Measurements from ENCODE around the gene EBI3. TPM values are rescaled to one million over a fixed set of nuclear protein-coding genes. Genes with fewer than 3 reads are reported as not detected.
"Not testable (repeated sequence)": the region's sequence is repeated elsewhere in the genome, so short reads cannot be mapped to it uniquely, and the experiment has no call there.

The EBI3 gene
- total and polyA plus RNA-seq, 2 of the 13 experiments (the other 11 are each of a cell fraction or from before 2014, with no cell fraction given) = 3.4 TPM; not detected in 1

DNA sequence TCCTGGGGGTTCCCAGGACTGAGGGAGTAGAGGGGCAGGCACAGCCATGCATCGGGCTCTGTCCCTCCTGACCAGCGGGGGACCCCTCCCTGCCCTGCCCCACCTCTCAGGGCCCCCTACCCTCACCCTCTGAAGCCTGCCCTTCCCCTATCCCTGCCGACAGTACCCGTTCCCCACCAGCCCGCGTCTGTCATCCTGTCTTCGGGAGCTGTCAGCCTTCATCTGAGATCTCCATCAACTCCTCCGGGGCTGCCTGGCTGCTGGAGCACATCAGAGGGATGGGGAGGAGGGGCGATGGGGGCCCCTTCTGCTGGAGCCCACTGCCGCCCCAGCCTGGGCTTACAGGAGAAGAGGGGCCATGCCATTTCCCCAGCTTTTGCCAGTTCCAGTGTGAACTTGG, 43.6 kb downstream of the EBI3 start:
- ATAC-seq (no peak), FAIRE-seq (no peak), DNase-seq (ENCODE audit: low spot score) (no peak)
- H3K36me3 ChIP-seq (replicated peaks in 1 of 2; ENCODE audit: control insufficient read depth in 1 of 2, insufficient read depth in 2 of 2, low read length in 2 of 2) = peaks cover 3 to 6% of the 10 kb centered on the region in 2 experiments; a peak in 2 of 5 replicates
- H3K4me2 ChIP-seq (ENCODE audit: low read depth, low read length) = no peak overlapping the region
- no peaks in the 10 kb centered on the region for H4K20me1 ChIP-seq (ENCODE audit: insufficient read depth, low read length)
- H3K27me3 ChIP-seq (ENCODE audit: control insufficient read depth in 1 of 2, insufficient read depth in 2 of 2, low read length in 2 of 2) = peaks cover 0 to 11% of the 10 kb centered on the region in 2 experiments; a peak in 3 of 5 replicates
- ChIA-PET CTCF (ENCODE audit: low intra/inter-chr PET ratio, low total read pairs) (no interaction called here), POLR2A (no interaction called here)
- H3K9me3 ChIP-seq (ENCODE audit: low read length) = no peaks in the 10 kb centered on the region
- H3K79me2 ChIP-seq (ENCODE audit: insufficient read depth, low read length) = no peaks in the 10 kb centered on the region
- no peak for TF ChIP-seq ZNF614 (CRISPR knock-in tag; IDR thresholded peaks at IDR 0.05; ENCODE audit: borderline replicate concordance)
- no peak for TF ChIP-seq RXRB (CRISPR knock-in tag; IDR thresholded peaks at IDR 0.05; ENCODE audit: borderline replicate concordance)
- no peak for TF ChIP-seq JDP2 (CRISPR knock-in tag; IDR thresholded peaks at IDR 0.05; ENCODE audit: borderline replicate concordance)
- no peak for TF ChIP-seq ASH2L (IDR thresholded peaks at IDR 0.05; ENCODE audit: insufficient read length, low read depth, low read length)
- TF ChIP-seq GATAD2A (CRISPR knock-in tag; IDR thresholded peaks at IDR 0.05) = no peak
- TF ChIP-seq GABPB1 (CRISPR knock-in tag; IDR thresholded peaks at IDR 0.05) = no peak
- TF ChIP-seq ZNF672 (CRISPR knock-in tag; IDR thresholded peaks at IDR 0.05) = no peak
- TF ChIP-seq REXO4 (CRISPR knock-in tag; IDR thresholded peaks at IDR 0.05; ENCODE audit: borderline replicate concordance) = no peak
- no peak overlapping the region for H3K27ac ChIP-seq (ENCODE audit: extremely low read length, insufficient read depth, low read length)
- H3K9ac ChIP-seq (ENCODE audit: insufficient read depth, low read depth, low read length) = no peak overlapping the region
- H3K4me3 ChIP-seq (replicated peaks in 1 of 3; ENCODE audit: insufficient read depth in 1 of 3, low read depth in 2 of 3, low read length in 3 of 3) = no peak overlapping the region
- no peak overlapping the region for H2AFZ ChIP-seq (ENCODE audit: low read length)
- intact Hi-C loops (cut with micrococcal nuclease; ENCODE audit: unreplicated experiment) (no loop called here), in situ Hi-C loops (cut with HindIII; ENCODE audit: extremely low pct_ligation_motif_present, low pct_unique_long_range_greater_than_20kb) (no loop called here)
- peaks cover 20% of the 10 kb centered on the region for H3K4me1 ChIP-seq (ENCODE audit: insufficient read depth, low read length)
- WGBS (ENCODE audit: low lambda C conversion rate) = 90% methylated on average over 10 of the region's 10 CpGs
- BruUV-seq (replicated peaks) = no TSS peak

DNA sequence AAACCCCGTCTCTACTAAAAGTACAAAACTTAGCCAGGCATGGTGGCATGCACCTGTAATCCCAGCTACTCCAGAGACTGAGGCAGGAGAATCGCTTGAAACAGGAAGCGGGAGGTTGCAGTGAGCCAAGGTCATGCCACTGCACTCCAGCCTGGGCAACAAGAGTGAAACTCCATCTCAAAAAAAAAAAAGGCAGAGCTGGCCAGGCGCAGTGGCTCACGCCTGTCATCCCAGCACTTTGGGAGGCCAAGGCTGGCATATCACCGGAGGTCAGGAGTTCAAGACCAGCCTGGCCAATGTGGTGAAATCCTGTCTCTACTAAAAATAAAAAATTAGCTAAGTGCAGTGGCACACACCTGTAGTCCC, 45.0 kb downstream of the EBI3 start:
- H3K9ac ChIP-seq (ENCODE audit: insufficient read depth, low read depth, low read length); CTCF ChIA-PET (ENCODE audit: low intra/inter-chr PET ratio, low total read pairs); ATAC-seq: not testable (repeated sequence)

More for the DNA sequence above, 45.0 kb downstream of the EBI3 start:
- in situ Hi-C loops (cut with HindIII; ENCODE audit: extremely low pct_ligation_motif_present, low pct_unique_long_range_greater_than_20kb); H3K4me1 ChIP-seq (ENCODE audit: insufficient read depth, low read length); FAIRE-seq; intact Hi-C loops (cut with micrococcal nuclease; ENCODE audit: unreplicated experiment); H3K4me2 ChIP-seq (ENCODE audit: low read depth, low read length); H3K27ac ChIP-seq (ENCODE audit: extremely low read length, insufficient read depth, low read length); H3K79me2 ChIP-seq (ENCODE audit: insufficient read depth, low read length); H4K20me1 ChIP-seq (ENCODE audit: insufficient read depth, low read length); H3K36me3 ChIP-seq (replicated peaks in 1 of 2; ENCODE audit: control insufficient read depth in 1 of 2, insufficient read depth in 2 of 2, low read length in 2 of 2); DNase-seq (ENCODE audit: low spot score); BruUV-seq (replicated peaks); H3K4me3 ChIP-seq (replicated peaks in 1 of 3; ENCODE audit: insufficient read depth in 1 of 3, low read depth in 2 of 3, low read length in 3 of 3); H3K9me3 ChIP-seq (ENCODE audit: low read length); H2AFZ ChIP-seq (ENCODE audit: low read length): not testable (repeated sequence)
- peaks cover 0 to 20% of the 10 kb centered on the region in 2 experiments for H3K27me3 ChIP-seq (ENCODE audit: control insufficient read depth in 1 of 2, insufficient read depth in 2 of 2, low read length in 2 of 2)
- POLR2A ChIA-PET = interaction anchor here (0.6 kb wide), 1 partner anchor 18 kb away, joined by 3 read pairs; no protein-coding TSS in a partner anchor
- 79% methylated on average over 6 of the region's 6 CpGs for WGBS (ENCODE audit: low lambda C conversion rate)
